Right lobe of liver (tissue), 6 donors: ENCODE data around the gene MTREX. TPM values are rescaled to one million over a fixed set of nuclear protein-coding genes. Genes with fewer than 3 reads are reported as not detected.

Experiments used
- ATAC-seq, 4 donors: fragments of 200-7000 bp; cut with Tn5 transposase; one replicate each; pipeline ENCODE4 v1.9.1; 2020; ENCODE audit warnings: mild to moderate bottlenecking in 4 of 4, moderate library complexity in 4 of 4
- DNase-seq, 3 donors: peaks; one replicate each; pipeline ENCODE4 v3.0.0-alpha.2; 2020
- H3K27ac ChIP-seq, 3 donors: fragments of 200-600 bp; one replicate each; pipeline ENCODE4 v1.8.0; 2022
- H3K27me3 ChIP-seq, 2 donors: fragments of 200-600 bp; one replicate each; pipeline ENCODE4 v1.8.0; 2022
- H3K36me3 ChIP-seq, 4 donors: fragments of 200-600 bp; sonication (generic) in 1 of 4; one replicate each; pipeline versions ENCODE4 v1.5.1 to v1.8.0; 2017 to 2022; ENCODE audit warnings: control low read depth in 1 of 4
- H3K4me1 ChIP-seq, 4 donors: fragments of 200-600 bp; sonication (generic) in 1 of 4; one replicate each; pipeline versions ENCODE4 v1.5.1 to v1.8.0; 2017 to 2022; ENCODE audit warnings: control low read depth in 1 of 4
- H3K4me3 ChIP-seq, 3 donors: fragments of 200-600 bp; one replicate each; pipeline ENCODE4 v1.8.0; 2022
- H3K9me3 ChIP-seq, 4 donors: fragments of 200-600 bp; sonication (generic) in 1 of 4; one replicate each; pipeline versions ENCODE4 v1.5.1 to v1.8.0; 2017 to 2022; ENCODE audit warnings: control low read depth in 1 of 4
- POLR2A ChIP-seq: fragments of 450-650 bp; IDR thresholded peaks from one replicate; pipeline ENCODE4 v1.6.1; 2017; ENCODE audit warnings: antibody characterized with exemption, mild to moderate bottlenecking
- WGBS: methylation state at CpG from one replicate; pipeline ENCODE4 v1.1.6; 2018; ENCODE audit warnings: low coverage, low lambda C conversion rate; ENCODE audit not compliant: insufficient coverage; ENCODE audit errors: missing lambda C conversion rate; 5-methylcytosine and 5-hydroxymethylcytosine counted together
- intact Hi-C, 2 donors: fragments of 100-400 bp; cut with DNase I; formaldehyde crosslinking; loops; one replicate each; pipeline versions ENCODE4 v1.11.2 to v1.14.1; 2022
- total RNA-seq, 6 experiments: library from RNA; depleted of rRNA in 2 of 6; stranded (reverse); fragments of >200 nt in 2 of 6; fragmentation: NEBNext Ultra II Directional in 3 of 6; extraction: Animal tissue kit (Norgen Biotek cat#: 25700) in 3 of 6; gene quantifications; one replicate each; pipeline versions ENCODE4 v1.1.0 to v1.2.4, GENCODE V29; 2016 to 2023
- TF ChIP-seq, protein P1 (sequence below), 4 donors: fragments of 200-600 bp in 3 of 4; fragments of 450-650 bp in 1 of 4; IDR thresholded peaks; one replicate each; pipeline versions ENCODE4 v1.5.1 to v1.8.0; 2016 to 2022; ENCODE audit warnings: antibody characterized with exemption in 4 of 4, mild to moderate bottlenecking in 2 of 4
- donor health status: DM: no; HTN: yes; CAD: no.
- donor health status: DM: no; HTN: no; CAD: no.
- donor health status: DM: no; HTN: no; CAD: no.
- donor health status: DM: no; HTN: yes; CAD: no.
- donor health status: DM: no; HTN: yes; CAD: no.

MTREX gene
- total RNA-seq, 6 experiments from 2014 or later: 24.7 to 42.4 (median 31.9) TPM

GRCh38 chr5:55409775-55410174, 102.0 kb downstream of the MTREX start:
- DNase-seq (no peak), ATAC-seq (no peak)
- Histone ChIP-seq H3K27ac (no peak overlapping the region), H3K4me3 (no peak overlapping the region), H3K9me3 (no peaks in the 10 kb centered on the region), H3K36me3 (peaks cover 0 to 19% (median 3%) of the 10 kb centered on the region in 4 donors), H3K4me1 (peaks cover 0 to 4% (median 1%) of the 10 kb centered on the region in 4 donors), H3K27me3 (no peaks in the 10 kb centered on the region)
- TF ChIP-seq, protein P1, sequence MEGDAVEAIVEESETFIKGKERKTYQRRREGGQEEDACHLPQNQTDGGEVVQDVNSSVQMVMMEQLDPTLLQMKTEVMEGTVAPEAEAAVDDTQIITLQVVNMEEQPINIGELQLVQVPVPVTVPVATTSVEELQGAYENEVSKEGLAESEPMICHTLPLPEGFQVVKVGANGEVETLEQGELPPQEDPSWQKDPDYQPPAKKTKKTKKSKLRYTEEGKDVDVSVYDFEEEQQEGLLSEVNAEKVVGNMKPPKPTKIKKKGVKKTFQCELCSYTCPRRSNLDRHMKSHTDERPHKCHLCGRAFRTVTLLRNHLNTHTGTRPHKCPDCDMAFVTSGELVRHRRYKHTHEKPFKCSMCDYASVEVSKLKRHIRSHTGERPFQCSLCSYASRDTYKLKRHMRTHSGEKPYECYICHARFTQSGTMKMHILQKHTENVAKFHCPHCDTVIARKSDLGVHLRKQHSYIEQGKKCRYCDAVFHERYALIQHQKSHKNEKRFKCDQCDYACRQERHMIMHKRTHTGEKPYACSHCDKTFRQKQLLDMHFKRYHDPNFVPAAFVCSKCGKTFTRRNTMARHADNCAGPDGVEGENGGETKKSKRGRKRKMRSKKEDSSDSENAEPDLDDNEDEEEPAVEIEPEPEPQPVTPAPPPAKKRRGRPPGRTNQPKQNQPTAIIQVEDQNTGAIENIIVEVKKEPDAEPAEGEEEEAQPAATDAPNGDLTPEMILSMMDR (IDR thresholded peaks at IDR 0.05): no peak
- TF ChIP-seq POLR2A: no peak
- 83% methylated on average over 1 of the region's 1 CpG for WGBS
- intact Hi-C loops: no loop called here

GRCh38 chr5:55410845-55411244, 103.1 kb downstream of the MTREX start:
- no peaks in the 10 kb centered on the region for H3K9me3 ChIP-seq
- H3K36me3 ChIP-seq: peaks cover 0 to 10% (median 0%) of the 10 kb centered on the region in 4 donors
- 71% methylated on average over 3 of the region's 3 CpGs for WGBS
- peaks cover 0 to 4% (median 1%) of the 10 kb centered on the region in 4 donors for H3K4me1 ChIP-seq
- no peak overlapping the region for H3K4me3 ChIP-seq
- H3K27me3 ChIP-seq: no peaks in the 10 kb centered on the region
- H3K27ac ChIP-seq: no peak overlapping the region
- ATAC-seq (no peak), DNase-seq (no peak)
- no peak for TF ChIP-seq POLR2A
- TF ChIP-seq, protein P1 (IDR thresholded peaks at IDR 0.05): no peak
- intact Hi-C loops: no loop called here

GRCh38 chr5:55411876-55412275, 104.1 kb downstream of the MTREX start:
- 83% methylated on average over 1 of the region's 1 CpG for WGBS
- no peak for DNase-seq
- Histone ChIP-seq H3K4me1 (peaks cover 0 to 4% (median 1%) of the 10 kb centered on the region in 4 donors), H3K27ac (no peak overlapping the region), H3K4me3 (no peak overlapping the region), H3K9me3 (no peaks in the 10 kb centered on the region), H3K36me3 (peaks cover 0 to 10% (median 0%) of the 10 kb centered on the region in 4 donors), H3K27me3 (no peaks in the 10 kb centered on the region)
- intact Hi-C loops: no loop called here
- TF ChIP-seq POLR2A: no peak
- TF ChIP-seq, protein P1 (IDR thresholded peaks at IDR 0.05): no peak
- no peak for ATAC-seq

GRCh38 chr5:55413644-55414043, 105.9 kb downstream of the MTREX start:
- peaks cover 0 to 3% (median 0%) of the 10 kb centered on the region in 4 donors for H3K4me1 ChIP-seq
- no peak for TF ChIP-seq POLR2A
- TF ChIP-seq, protein P1 (IDR thresholded peaks at IDR 0.05): no peak
- intact Hi-C loops: no loop called here
- H3K27ac ChIP-seq: no peak overlapping the region
- WGBS: 88% methylated on average over 2 of the region's 2 CpGs
- DNase-seq (no peak), ATAC-seq (no peak)
- H3K9me3 ChIP-seq: no peaks in the 10 kb centered on the region
- H3K27me3 ChIP-seq: no peaks in the 10 kb centered on the region
- peaks cover 0 to 10% (median 0%) of the 10 kb centered on the region in 4 donors for H3K36me3 ChIP-seq
- no peak overlapping the region for H3K4me3 ChIP-seq

GRCh38 chr5:55415071-55415470, 107.3 kb downstream of the MTREX start:
- no peak for DNase-seq
- intact Hi-C loops: no loop called here
- Histone ChIP-seq H3K4me3 (no peak overlapping the region), H3K27ac (no peak overlapping the region), H3K27me3 (no peaks in the 10 kb centered on the region), H3K4me1 (peaks cover 0 to 3% (median 0%) of the 10 kb centered on the region in 4 donors), H3K9me3 (no peaks in the 10 kb centered on the region), H3K36me3 (peaks cover 0 to 12% (median 0%) of the 10 kb centered on the region in 4 donors)
- no peak for TF ChIP-seq POLR2A
- TF ChIP-seq, protein P1 (IDR thresholded peaks at IDR 0.05): no peak
- ATAC-seq: peak in 1 of 4 donors; percentile 56
